Nephron (organoid): ENCODE data around the gene PIGL.

Source experiments
- H3K27ac Mint-ChIP-seq, 3 experiments: 2 replicates each; pipeline ENCODE4 v1.8.0; 2020; ENCODE audit warnings: mixed read lengths in 3 of 3, mild to moderate bottlenecking in 2 of 3, moderate library complexity in 1 of 3
- H3K27me3 Mint-ChIP-seq: 2 replicates; pipeline ENCODE4 v1.8.0; 2021; ENCODE audit warnings: low read depth, mild to moderate bottlenecking, moderate library complexity, mixed read lengths
- H3K36me3 Mint-ChIP-seq: 2 replicates; pipeline ENCODE4 v1.8.0; 2020; ENCODE audit warnings: low read depth, mixed read lengths
- H3K4me1 Mint-ChIP-seq: 2 replicates; pipeline ENCODE4 v1.8.0; 2020; ENCODE audit warnings: mixed read lengths
- H3K4me3 Mint-ChIP-seq, 3 experiments: 2 replicates each; pipeline ENCODE4 v1.8.0; 2020; ENCODE audit warnings: mild to moderate bottlenecking in 3 of 3, mixed read lengths in 3 of 3, moderate library complexity in 2 of 3
- H3K9me3 Mint-ChIP-seq: 2 replicates; pipeline ENCODE4 v1.8.0; 2020; ENCODE audit warnings: mixed read lengths
- TF ChIP-seq, protein P1 (sequence below), 3 experiments: fragments of 200-600 bp; sonication (generic); IDR thresholded peaks; one replicate each; pipeline ENCODE4 v1.5.0; 2021; ENCODE audit warnings: antibody characterized with exemption in 3 of 3; ENCODE audit not compliant: unreplicated experiment in 3 of 3

PIGL gene

GRCh38 chr17:16338391-16338790 lies 121.4 kb downstream of the PIGL start:
- Mint-ChIP-seq H3K4me1 (no peaks in the 10 kb centered on the region), H3K27ac (no peak overlapping the region), H3K4me3 (no peak overlapping the region), H3K9me3 (no peaks in the 10 kb centered on the region), H3K27me3 (no peaks in the 10 kb centered on the region), H3K36me3 (peaks cover 18% of the 10 kb centered on the region)
- TF ChIP-seq, protein P1, sequence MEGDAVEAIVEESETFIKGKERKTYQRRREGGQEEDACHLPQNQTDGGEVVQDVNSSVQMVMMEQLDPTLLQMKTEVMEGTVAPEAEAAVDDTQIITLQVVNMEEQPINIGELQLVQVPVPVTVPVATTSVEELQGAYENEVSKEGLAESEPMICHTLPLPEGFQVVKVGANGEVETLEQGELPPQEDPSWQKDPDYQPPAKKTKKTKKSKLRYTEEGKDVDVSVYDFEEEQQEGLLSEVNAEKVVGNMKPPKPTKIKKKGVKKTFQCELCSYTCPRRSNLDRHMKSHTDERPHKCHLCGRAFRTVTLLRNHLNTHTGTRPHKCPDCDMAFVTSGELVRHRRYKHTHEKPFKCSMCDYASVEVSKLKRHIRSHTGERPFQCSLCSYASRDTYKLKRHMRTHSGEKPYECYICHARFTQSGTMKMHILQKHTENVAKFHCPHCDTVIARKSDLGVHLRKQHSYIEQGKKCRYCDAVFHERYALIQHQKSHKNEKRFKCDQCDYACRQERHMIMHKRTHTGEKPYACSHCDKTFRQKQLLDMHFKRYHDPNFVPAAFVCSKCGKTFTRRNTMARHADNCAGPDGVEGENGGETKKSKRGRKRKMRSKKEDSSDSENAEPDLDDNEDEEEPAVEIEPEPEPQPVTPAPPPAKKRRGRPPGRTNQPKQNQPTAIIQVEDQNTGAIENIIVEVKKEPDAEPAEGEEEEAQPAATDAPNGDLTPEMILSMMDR (IDR thresholded peaks at IDR 0.05; ENCODE audit: unreplicated experiment in 3 of 3) = no peak

DNA sequence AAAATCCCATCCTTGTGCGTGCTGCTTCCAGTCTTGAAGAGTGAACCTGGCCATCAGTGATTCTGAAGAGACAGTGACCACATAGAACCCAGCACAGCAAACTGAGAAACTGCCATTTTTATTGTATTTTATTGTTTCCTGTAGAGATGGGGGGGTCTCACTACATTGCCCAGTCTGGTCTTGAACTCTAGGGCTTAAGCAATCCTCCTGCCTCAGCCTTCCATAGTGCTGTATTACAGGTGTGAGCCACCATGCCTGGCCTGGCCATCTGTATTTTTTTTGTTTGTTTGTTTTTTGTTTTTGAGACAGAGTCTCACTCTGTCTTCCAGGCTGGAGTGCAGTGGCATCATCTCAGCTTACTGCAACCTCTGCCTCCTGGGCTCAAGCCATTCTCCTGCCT lies 122.4 kb downstream of the PIGL start:
- H3K4me3 Mint-ChIP-seq = no peak overlapping the region
- peaks cover 28% of the 10 kb centered on the region for H3K36me3 Mint-ChIP-seq
- TF ChIP-seq, protein P1 (IDR thresholded peaks at IDR 0.05; ENCODE audit: unreplicated experiment in 3 of 3) = no peak
- no peaks in the 10 kb centered on the region for H3K27me3 Mint-ChIP-seq
- no peaks in the 10 kb centered on the region for H3K4me1 Mint-ChIP-seq
- no peaks in the 10 kb centered on the region for H3K9me3 Mint-ChIP-seq
- H3K27ac Mint-ChIP-seq = no peak overlapping the region

DNA sequence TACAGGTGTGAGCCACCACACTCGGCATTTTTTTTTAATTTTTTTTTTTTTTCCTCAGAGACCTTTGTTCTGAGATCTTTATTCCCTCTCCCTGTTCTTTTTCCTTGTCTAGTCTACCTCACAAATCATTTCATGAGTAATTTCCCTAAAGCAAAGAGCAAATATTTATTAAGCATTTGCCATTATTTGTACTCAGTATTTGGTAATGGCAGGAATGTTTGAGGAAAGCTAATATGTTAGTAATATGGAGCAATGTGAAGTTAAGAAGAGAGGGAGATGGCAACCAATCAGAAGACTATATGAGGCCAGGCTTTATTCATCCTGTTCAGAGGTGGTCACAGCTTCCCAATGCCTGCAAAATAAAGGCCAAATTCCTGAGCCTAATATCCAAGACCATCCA lies 122.9 kb downstream of the PIGL start:
- peaks cover 30% of the 10 kb centered on the region for H3K36me3 Mint-ChIP-seq

GRCh38 chr17:16342979-16343378 lies 126.0 kb downstream of the PIGL start:
- no peak overlapping the region for H3K27ac Mint-ChIP-seq
- no peaks in the 10 kb centered on the region for H3K27me3 Mint-ChIP-seq
- H3K4me1 Mint-ChIP-seq = no peaks in the 10 kb centered on the region
- no peaks in the 10 kb centered on the region for H3K9me3 Mint-ChIP-seq
- peaks cover 44% of the 10 kb centered on the region for H3K36me3 Mint-ChIP-seq
- no peak overlapping the region for H3K4me3 Mint-ChIP-seq
- TF ChIP-seq, protein P1 (IDR thresholded peaks at IDR 0.05; ENCODE audit: unreplicated experiment in 3 of 3) = no peak

More for the DNA sequence above, 122.9 kb downstream of the PIGL start:
- H3K4me1 Mint-ChIP-seq = no peaks in the 10 kb centered on the region
- H3K4me3 Mint-ChIP-seq = no peak overlapping the region
- H3K27ac Mint-ChIP-seq = no peak overlapping the region
- H3K9me3 Mint-ChIP-seq = no peaks in the 10 kb centered on the region
- H3K27me3 Mint-ChIP-seq = no peaks in the 10 kb centered on the region
- TF ChIP-seq, protein P1 (IDR thresholded peaks at IDR 0.05; ENCODE audit: unreplicated experiment in 3 of 3) = no peak

DNA sequence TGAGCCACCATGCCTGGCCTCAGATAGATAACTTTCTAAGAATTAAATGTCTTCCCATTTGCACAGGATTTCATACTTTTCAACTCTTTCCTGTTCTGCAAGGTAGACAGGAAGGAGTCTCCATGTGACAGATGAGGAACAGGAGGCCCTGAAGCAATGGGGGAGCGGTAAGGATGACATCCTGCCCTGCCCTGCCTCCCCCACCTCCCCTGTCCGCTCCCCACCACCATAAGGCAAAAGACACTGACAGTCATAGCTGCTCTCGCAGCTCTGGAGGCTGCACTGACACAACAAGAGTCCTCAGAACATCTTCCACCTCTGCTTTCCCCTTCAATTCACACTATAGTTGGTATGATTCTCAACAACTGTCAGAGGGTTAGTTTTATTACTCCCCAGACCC lies 126.6 kb downstream of the PIGL start:
- Mint-ChIP-seq H3K4me1 (no peaks in the 10 kb centered on the region), H3K9me3 (no peaks in the 10 kb centered on the region), H3K4me3 (no peak overlapping the region), H3K36me3 (peaks cover 41% of the 10 kb centered on the region), H3K27ac (no peak overlapping the region), H3K27me3 (no peaks in the 10 kb centered on the region)
- TF ChIP-seq, protein P1 (IDR thresholded peaks at IDR 0.05; ENCODE audit: unreplicated experiment in 3 of 3) = no peak

GRCh38 chr17:16345565-16345964 lies 128.6 kb downstream of the PIGL start:
- no peaks in the 10 kb centered on the region for H3K27me3 Mint-ChIP-seq
- H3K27ac Mint-ChIP-seq = no peak overlapping the region
- H3K4me1 Mint-ChIP-seq = no peaks in the 10 kb centered on the region
- no peaks in the 10 kb centered on the region for H3K9me3 Mint-ChIP-seq
- TF ChIP-seq, protein P1 (IDR thresholded peaks at IDR 0.05; ENCODE audit: unreplicated experiment in 3 of 3) = no peak
- no peak overlapping the region for H3K4me3 Mint-ChIP-seq
- H3K36me3 Mint-ChIP-seq = peaks cover 52% of the 10 kb centered on the region
